ENCODE measurements around the gene SLC6A17. TPM values are rescaled to one million over a fixed set of nuclear protein-coding genes. Genes with fewer than 3 reads are reported as not detected.

SLC6A17 gene
- total and polyA plus RNA-seq, 9 of the 15 experiments (the other 6 are each of a cell fraction or from before 2014, with no cell fraction given) = not detected

DNA sequence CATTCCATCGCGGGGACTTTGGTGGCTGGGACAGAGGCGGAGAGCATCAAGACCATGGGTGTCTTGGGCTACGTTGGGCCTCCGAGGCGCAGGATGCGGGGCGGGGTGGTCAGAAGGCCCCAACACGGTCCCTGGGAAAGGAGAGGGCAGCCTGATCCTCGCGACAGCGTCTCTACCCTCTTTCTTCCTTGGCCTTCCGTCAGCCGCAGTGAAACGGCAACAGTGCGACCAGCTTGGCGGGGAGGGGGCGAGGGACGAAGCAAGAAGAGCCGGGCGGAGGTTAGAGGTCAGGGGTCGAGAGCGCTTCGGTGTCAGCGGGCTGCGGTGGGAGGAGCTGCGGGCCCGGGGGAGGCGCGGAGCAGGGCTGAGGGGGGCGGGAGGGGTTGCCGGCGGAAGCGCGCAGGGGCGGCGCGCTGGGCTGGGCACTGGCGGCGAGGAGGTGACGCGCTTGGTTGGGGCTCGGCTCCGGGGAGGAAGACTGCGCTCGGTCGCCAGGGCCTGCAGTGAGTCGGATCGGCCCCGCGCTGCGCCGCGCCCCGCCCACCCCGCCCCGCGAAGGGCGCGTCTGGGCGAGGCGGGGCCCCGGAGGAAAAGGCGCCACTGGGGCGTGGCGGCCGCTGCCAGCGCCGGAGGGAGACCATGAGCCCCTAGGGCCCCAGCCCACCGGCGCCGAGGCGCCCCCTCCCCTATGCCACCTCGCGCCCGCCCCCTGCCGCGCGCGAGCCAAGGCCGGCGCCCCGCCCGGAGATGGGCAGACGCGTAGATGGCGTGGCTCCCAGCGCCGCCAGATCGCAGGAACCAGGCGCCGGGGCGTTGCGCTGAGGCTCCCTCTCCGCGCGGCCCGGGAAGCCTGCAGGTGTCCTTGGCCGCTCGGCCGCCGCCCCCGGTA lies 59.7 kb downstream of the SLC6A17 start, which contains the start of gene KCNC4 (continued):
- no peak for TF ChIP-seq ZNF586 (CRISPR knock-in tag; conservative IDR thresholded peaks at IDR 0.05)
- no peak for TF ChIP-seq SREBF2 (CRISPR knock-in tag; IDR thresholded peaks at IDR 0.05)
- no peak for TF ChIP-seq U2AF2 (optimal IDR thresholded peaks at IDR 0.05; ENCODE audit: low read depth, low read length)
- TF ChIP-seq GATAD2B (IDR thresholded peaks at IDR 0.05; ENCODE audit: borderline replicate concordance) = 0 out of 2 replicates have a peak, but pooled peaks have one; percentile 61
- TF ChIP-seq COPS2 (conservative IDR thresholded peaks at IDR 0.05) = no peak
- no peak for TF ChIP-seq BRCA1 (IDR thresholded peaks at IDR 0.05)
- TF ChIP-seq BRCA1 (CRISPR knock-in tag; IDR thresholded peaks at IDR 0.05) = no peak
- TF ChIP-seq MEF2D (tag; conservative IDR thresholded peaks at IDR 0.05; ENCODE audit: low read depth) = no peak
- no peak for TF ChIP-seq ZFP36 (IDR thresholded peaks at IDR 0.05; ENCODE audit: low read depth, low read length, partially characterized antibody)
- TF ChIP-seq ZNF449 (CRISPR knock-in tag; IDR thresholded peaks at IDR 0.05) = no peak
- no peak for TF ChIP-seq HOXB6 (CRISPR knock-in tag; IDR thresholded peaks at IDR 0.05; ENCODE audit: borderline replicate concordance)
- TF ChIP-seq MYC (IDR thresholded peaks at IDR 0.05; ENCODE audit: low read depth, low read length) = peak; percentile 15; the same call in 1 of the 2 replicates
- no peak for TF ChIP-seq MYC (CRISPR knock-in tag; IDR thresholded peaks at IDR 0.05; ENCODE audit: borderline replicate concordance, low read depth)
- TF ChIP-seq ARID1B (IDR thresholded peaks at IDR 0.05) = no peak
- TF ChIP-seq, protein P1, sequence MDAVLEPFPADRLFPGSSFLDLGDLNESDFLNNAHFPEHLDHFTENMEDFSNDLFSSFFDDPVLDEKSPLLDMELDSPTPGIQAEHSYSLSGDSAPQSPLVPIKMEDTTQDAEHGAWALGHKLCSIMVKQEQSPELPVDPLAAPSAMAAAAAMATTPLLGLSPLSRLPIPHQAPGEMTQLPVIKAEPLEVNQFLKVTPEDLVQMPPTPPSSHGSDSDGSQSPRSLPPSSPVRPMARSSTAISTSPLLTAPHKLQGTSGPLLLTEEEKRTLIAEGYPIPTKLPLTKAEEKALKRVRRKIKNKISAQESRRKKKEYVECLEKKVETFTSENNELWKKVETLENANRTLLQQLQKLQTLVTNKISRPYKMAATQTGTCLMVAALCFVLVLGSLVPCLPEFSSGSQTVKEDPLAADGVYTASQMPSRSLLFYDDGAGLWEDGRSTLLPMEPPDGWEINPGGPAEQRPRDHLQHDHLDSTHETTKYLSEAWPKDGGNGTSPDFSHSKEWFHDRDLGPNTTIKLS (IDR thresholded peaks at IDR 0.05; ENCODE audit: borderline replicate concordance, low read depth) = no peak
- no peak for TF ChIP-seq HCFC1 (IDR thresholded peaks at IDR 0.05; ENCODE audit: low read depth, low read length)
- peak; percentile 34 for TF ChIP-seq RBBP5 (IDR thresholded peaks at IDR 0.05; ENCODE audit: borderline replicate concordance, insufficient read depth, low read length, poor library complexity, severe bottlenecking)
- 0 out of 4 replicates have a peak, but pooled peaks of 1 of the 2 experiments have one; percentile 33 for TF ChIP-seq MNT (conservative IDR thresholded peaks at IDR 0.05)
- TF ChIP-seq NFXL1 (CRISPR knock-in tag; IDR thresholded peaks at IDR 0.05) = no peak
- TF ChIP-seq ZBTB2 (IDR thresholded peaks at IDR 0.05) = 0 out of 2 replicates have a peak, but pooled peaks have one; percentile 31
- peak; percentile 46; the same call in 1 of the 2 replicates for TF ChIP-seq GABPA (tag; conservative IDR thresholded peaks at IDR 0.05; ENCODE audit: low read depth)
- no peak for TF ChIP-seq NFE2 (IDR thresholded peaks at IDR 0.05; ENCODE audit: low read depth)

Data from K562 (cell line).